DND-41 (cell line): ENCODE data around the gene CDCA5.

Source experiments
- EZH2 ChIP-seq: IDR thresholded peaks from 3 replicates; pipeline ENCODE4 v1.6.1; 2012; ENCODE audit warnings: borderline replicate concordance, low read depth, mild to moderate bottlenecking, moderate library complexity, low read length, inconsistent platforms; ENCODE audit not compliant: severe bottlenecking
- TF ChIP-seq, protein P1 (sequence below): IDR thresholded peaks from 2 replicates; pipeline ENCODE4 v1.5.1; 2012; ENCODE audit warnings: borderline replicate concordance, low read length, moderate library complexity, mild to moderate bottlenecking; ENCODE audit not compliant: poor library complexity, severe bottlenecking; ENCODE audit errors: extremely low read depth

DNA sequence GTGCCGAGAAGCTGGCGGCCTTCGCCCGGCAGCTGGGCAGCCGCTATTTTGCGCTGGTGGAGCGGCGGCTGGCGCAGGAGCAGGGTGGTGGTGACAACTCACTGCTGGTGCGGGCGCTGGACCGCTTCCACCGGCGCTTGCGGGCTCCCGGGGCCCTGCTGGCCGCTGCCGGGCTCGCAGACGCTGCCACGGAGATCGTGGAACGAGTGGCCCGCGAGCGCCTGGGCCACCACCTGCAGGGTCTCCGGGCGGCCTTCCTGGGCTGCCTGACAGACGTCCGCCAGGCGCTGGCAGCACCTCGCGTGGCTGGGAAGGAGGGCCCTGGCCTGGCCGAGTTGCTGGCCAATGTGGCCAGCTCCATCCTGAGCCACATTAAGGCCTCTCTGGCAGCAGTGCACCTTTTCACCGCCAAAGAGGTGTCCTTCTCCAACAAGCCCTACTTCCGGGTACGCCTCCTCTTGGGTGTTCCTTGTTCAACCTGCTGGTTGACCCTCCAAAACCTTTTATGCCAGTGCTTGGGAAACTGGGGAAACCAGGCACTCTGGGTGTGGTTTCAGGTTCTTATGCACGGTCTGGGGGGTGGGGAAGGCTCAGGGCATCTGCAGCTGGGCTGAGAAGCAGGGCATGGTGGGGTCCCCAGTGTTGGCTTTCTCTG is 24.8 kb upstream of the CDCA5 start:
- TF ChIP-seq, protein P1, sequence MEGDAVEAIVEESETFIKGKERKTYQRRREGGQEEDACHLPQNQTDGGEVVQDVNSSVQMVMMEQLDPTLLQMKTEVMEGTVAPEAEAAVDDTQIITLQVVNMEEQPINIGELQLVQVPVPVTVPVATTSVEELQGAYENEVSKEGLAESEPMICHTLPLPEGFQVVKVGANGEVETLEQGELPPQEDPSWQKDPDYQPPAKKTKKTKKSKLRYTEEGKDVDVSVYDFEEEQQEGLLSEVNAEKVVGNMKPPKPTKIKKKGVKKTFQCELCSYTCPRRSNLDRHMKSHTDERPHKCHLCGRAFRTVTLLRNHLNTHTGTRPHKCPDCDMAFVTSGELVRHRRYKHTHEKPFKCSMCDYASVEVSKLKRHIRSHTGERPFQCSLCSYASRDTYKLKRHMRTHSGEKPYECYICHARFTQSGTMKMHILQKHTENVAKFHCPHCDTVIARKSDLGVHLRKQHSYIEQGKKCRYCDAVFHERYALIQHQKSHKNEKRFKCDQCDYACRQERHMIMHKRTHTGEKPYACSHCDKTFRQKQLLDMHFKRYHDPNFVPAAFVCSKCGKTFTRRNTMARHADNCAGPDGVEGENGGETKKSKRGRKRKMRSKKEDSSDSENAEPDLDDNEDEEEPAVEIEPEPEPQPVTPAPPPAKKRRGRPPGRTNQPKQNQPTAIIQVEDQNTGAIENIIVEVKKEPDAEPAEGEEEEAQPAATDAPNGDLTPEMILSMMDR = no peak
- no peak for TF ChIP-seq EZH2
